Left renal pelvis (tissue), 4 donors: ENCODE measurements around the gene TAS1R3. TPM values are rescaled to one million over a fixed set of nuclear protein-coding genes. Genes with fewer than 3 reads are reported as not detected.
"Not testable (repeated sequence)": the region's sequence is repeated elsewhere in the genome, so short reads cannot be mapped to it uniquely, and the experiment has no call there.

Source experiments
- DNase-seq, 4 donors: peaks; one replicate each; pipeline ENCODE4 v3.0.0-alpha.2; 2013; ENCODE audit warnings: low read depth in 4 of 4, low spot score in 3 of 4
- polyA plus RNA-seq, 4 donors: library from polyadenylated mRNA; unstranded; fragments of 120-200 nt; gene quantifications; one replicate each; pipeline ENCODE4 v1.2.1, GENCODE V29; 2013; ENCODE audit not compliant: insufficient read length in 4 of 4

Gene TAS1R3
- polyA plus RNA-seq, 4 donors = 0.24 to 0.45 (median 0.37) TPM

- peak; percentile 73 to 80 (median 78) for DNase-seq
Observed at GRCh38 chr1:1307923-1308755, 22.9 kb upstream of the TAS1R3 start, which contains the start of the genes ACAP3 and PUSL1. Gene ACAP3 (minus strand): TSS chr1:1307930. CDS start chr1:1307815, 115 bp downstream. Gene PUSL1 (plus strand): TSS chr1:1308597. CDS start chr1:1308644, 47 bp downstream.

- no peak for DNase-seq
Observed at GRCh38 chr1:1308756-1309250, 22.3 kb upstream of the TAS1R3 start.

- DNase-seq = no peak
Observed at GRCh38 chr1:1309251-1310108, 21.6 kb upstream of the TAS1R3 start.

- no peak for DNase-seq
Observed at GRCh38 chr1:1310109-1310385, 21.0 kb upstream of the TAS1R3 start.

GRCh38 chr1:1310476-1311053, 20.5 kb upstream of the TAS1R3 start:
- DNase-seq = no peak

GRCh38 chr1:1311107-1312104, 19.7 kb upstream of the TAS1R3 start:
- DNase-seq = no peak

- DNase-seq = no peak
Observed at GRCh38 chr1:1312450-1313314, 18.4 kb upstream of the TAS1R3 start.

- no peak for DNase-seq
Observed at GRCh38 chr1:1313500-1314236, 17.4 kb upstream of the TAS1R3 start.

GRCh38 chr1:1314237-1314586, 16.9 kb upstream of the TAS1R3 start:
- DNase-seq = no peak

GRCh38 chr1:1314678-1315335, 16.3 kb upstream of the TAS1R3 start:
- no peak for DNase-seq

- DNase-seq = no peak
Observed at GRCh38 chr1:1315435-1315954, 15.6 kb upstream of the TAS1R3 start.

GRCh38 chr1:1316199-1316598, 14.9 kb upstream of the TAS1R3 start:
- not testable (repeated sequence) for DNase-seq

GRCh38 chr1:1317420-1317819, 13.7 kb upstream of the TAS1R3 start:
- no peak for DNase-seq

GRCh38 chr1:1318131-1318652, 12.9 kb upstream of the TAS1R3 start:
- no peak for DNase-seq

- no peak for DNase-seq
Observed at GRCh38 chr1:1318777-1319645, 12.1 kb upstream of the TAS1R3 start.

- no peak for DNase-seq
Observed at GRCh38 chr1:1319646-1319941, 11.5 kb upstream of the TAS1R3 start.
